ENCODE measurements around the gene PSMC3IP. TPM values are rescaled to one million over a fixed set of nuclear protein-coding genes. Genes with fewer than 3 reads are reported as not detected.

PSMC3IP gene
- total RNA-seq, 4 donors from 2014 or later: 1.4 to 5.8 (median 4.5) TPM

- H3K36me3 ChIP-seq: peaks cover 0 to 11% of the 10 kb centered on the region in 2 donors
- no peak for DNase-seq
- H3K4me1 ChIP-seq: peaks cover 30 to 73% of the 10 kb centered on the region in 2 donors
- intact Hi-C loops (cut with DNase I): no loop called here
- WGBS, 2 donors: 83 to 98% methylated on average over 6 of the region's 8 CpGs
- TF ChIP-seq POLR2A (IDR thresholded peaks at IDR 0.05) (no peak), CTCF (IDR thresholded peaks at IDR 0.05) (no peak)
- no peaks in the 10 kb centered on the region for H3K27me3 ChIP-seq
- H3K4me3 ChIP-seq (replicated peaks in 1 of 3): no peak overlapping the region
- peak overlapping the region in 2 of 3 donors; percentile 93 to 99 for H3K27ac ChIP-seq
- H3K9me3 ChIP-seq: no peaks in the 10 kb centered on the region
These were observed 54.7 kb downstream of the PSMC3IP start for GRCh38 chr17:42522798-42523278.

Other genes with a start within 250 kb of the PSMC3IP start
- 100 to 1,000 TPM; 147 to 292 (median 206) TPM for gene STAT3, start 189.3 kb downstream of the PSMC3IP start, total RNA-seq
- gene CAVIN1, start 154.5 kb downstream of the PSMC3IP start, total RNA-seq: 100 to 1,000 TPM; 173 to 199 (median 187) TPM
- 100 to 1,000 TPM in 2 of 4 donors, 10 to 100 TPM in 2; 75.5 to 195 (median 121) TPM for gene ATP6V0A1, start 118.9 kb downstream of the PSMC3IP start, total RNA-seq
- 100 to 1,000 TPM in 2 of 4 donors, 10 to 100 TPM in 2; 56.7 to 140 (median 101) TPM for gene NAGLU, start 41.5 kb downstream of the PSMC3IP start, total RNA-seq
- gene HSD17B1, start 24.8 kb downstream of the PSMC3IP start, total RNA-seq: 1 to 10 TPM in 2 of 4 donors, under 1 TPM in 2; 0.21 to 4.1 (median 1.3) TPM
- gene COASY, start 15.6 kb downstream of the PSMC3IP start, total RNA-seq: 10 to 100 TPM; 32.7 to 60.9 (median 48.7) TPM
- gene MLX, start 10.6 kb downstream of the PSMC3IP start, total RNA-seq: 10 to 100 TPM; 47.0 to 62.8 (median 52.9) TPM
- 10 to 100 TPM; 61.9 to 74.4 (median 72.1) TPM for gene RETREG3, start 31.6 kb upstream of the PSMC3IP start, total RNA-seq
- 10 to 100 TPM; 17.1 to 45.6 (median 31.7) TPM for gene TUBG1, start 32.0 kb upstream of the PSMC3IP start, total RNA-seq
- 10 to 100 TPM; 20.4 to 38.7 (median 24.4) TPM for gene TUBG2, start 81.6 kb upstream of the PSMC3IP start, total RNA-seq
- 10 to 100 TPM; 22.0 to 30.4 (median 26.4) TPM for gene PLEKHH3, start 99.3 kb upstream of the PSMC3IP start, total RNA-seq
- 1 to 10 TPM; 2.0 to 3.6 (median 2.6) TPM for gene CCR10, start 104.1 kb upstream of the PSMC3IP start, total RNA-seq
- 1 to 10 TPM; 2.3 to 4.2 (median 2.5) TPM for gene CNTNAP1, start 104.8 kb upstream of the PSMC3IP start, total RNA-seq
- gene EZH1, start 167.3 kb upstream of the PSMC3IP start, total RNA-seq: 10 to 100 TPM; 39.3 to 69.2 (median 56.4) TPM
- 10 to 100 TPM; 18.6 to 55.3 (median 25.7) TPM for gene RAMP2, start 183.5 kb upstream of the PSMC3IP start, total RNA-seq
- 10 to 100 TPM; 38.5 to 71.2 (median 56.3) TPM for gene VPS25, start 195.7 kb upstream of the PSMC3IP start, total RNA-seq
- gene WNK4, start 202.9 kb upstream of the PSMC3IP start, total RNA-seq: under 1 TPM in 2 of 4 donors, not detected in 2; 0.13 to 0.45 TPM
- gene COA3, start 221.0 kb upstream of the PSMC3IP start, total RNA-seq: 10 to 100 TPM; 46.4 to 94.4 (median 80.3) TPM
- under 1 TPM in 1 of 4 donors, not detected in 3; 0.27 TPM for gene CNTD1, start 221.1 kb upstream of the PSMC3IP start, total RNA-seq
- 100 to 1,000 TPM; 107 to 213 (median 120) TPM for gene BECN1, start 246.6 kb upstream of the PSMC3IP start, total RNA-seq